HUES48 (cell line): ENCODE results near the gene NHERF2.

Experiments used
- H3K27ac ChIP-seq: one replicate; pipeline ENCODE4 v1.7.0; 2013; ENCODE audit warnings: low read depth, low read length, inconsistent platforms
- H3K27me3 ChIP-seq: 2 replicates; pipeline ENCODE4 v1.6.1; 2013; ENCODE audit warnings: mild to moderate bottlenecking, low read length; ENCODE audit not compliant: control insufficient read depth, insufficient read depth
- H3K36me3 ChIP-seq: 2 replicates; pipeline ENCODE4 v1.6.1; 2013; ENCODE audit warnings: low read length; ENCODE audit not compliant: control insufficient read depth, insufficient read depth
- H3K4me1 ChIP-seq: 2 replicates; pipeline ENCODE4 v1.6.1; 2013; ENCODE audit warnings: mild to moderate bottlenecking, low read length; ENCODE audit not compliant: control insufficient read depth, insufficient read depth
- H3K4me3 ChIP-seq: 2 replicates; pipeline ENCODE4 v1.5.1; 2013; ENCODE audit warnings: mild to moderate bottlenecking, low read depth, low read length
- H3K9ac ChIP-seq: 2 replicates; pipeline ENCODE4 v1.6.1; 2013; ENCODE audit warnings: mild to moderate bottlenecking, low read depth, low read length, moderate library complexity
- H3K9me3 ChIP-seq: 2 replicates; pipeline ENCODE4 v1.6.1; 2013; ENCODE audit warnings: low read length; ENCODE audit not compliant: control insufficient read depth, insufficient read depth

Gene NHERF2

DNA sequence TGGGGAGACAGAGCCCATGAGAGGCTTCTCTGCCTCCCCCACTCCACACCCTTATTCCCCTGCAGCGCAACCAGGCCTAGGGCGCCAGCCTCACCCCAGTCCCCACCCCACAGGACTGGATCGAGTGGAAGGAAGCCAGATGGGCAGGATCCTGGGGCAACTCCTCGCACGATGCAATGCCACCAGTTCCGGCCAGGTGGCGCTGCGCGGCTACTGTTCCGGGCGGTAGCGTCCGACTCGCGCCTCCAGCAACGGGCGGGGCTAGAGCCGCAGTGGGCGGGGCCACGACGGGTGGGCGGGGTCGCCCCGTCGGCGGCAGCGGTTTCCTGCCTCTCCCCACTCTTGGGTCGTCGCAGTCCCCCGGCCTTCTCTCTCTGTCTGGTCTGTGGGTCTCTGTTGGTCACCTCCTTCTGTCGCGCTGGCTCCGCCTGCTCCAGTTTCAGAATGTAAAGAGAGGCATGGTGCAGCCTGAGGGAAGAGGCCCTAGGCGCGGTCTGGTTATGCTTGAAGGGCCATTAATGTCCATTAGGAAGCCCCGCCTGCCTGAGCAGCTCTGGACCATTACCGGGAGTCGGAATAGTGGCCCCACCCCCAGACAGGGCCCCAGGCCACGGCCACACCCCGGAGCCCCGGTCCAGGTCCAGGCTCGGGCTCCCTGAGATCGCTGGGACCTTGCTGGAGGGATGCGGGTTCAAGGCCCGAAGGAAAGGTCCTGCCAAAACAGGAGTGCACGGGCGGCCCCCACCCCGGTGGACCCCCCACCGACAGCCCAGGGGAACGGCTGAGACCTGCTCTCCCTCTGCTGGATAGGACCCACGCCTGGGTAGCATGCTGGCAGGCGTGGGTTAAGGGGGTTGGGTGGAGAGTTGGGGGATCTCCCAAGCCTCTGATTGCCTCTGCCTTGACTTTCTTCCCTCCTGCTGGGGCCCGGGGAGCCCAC, 3.3 kb upstream of the NHERF2 start:
- Histone ChIP-seq H3K36me3 (no peaks in the 10 kb centered on the region), H3K9me3 (no peaks in the 10 kb centered on the region), H3K27ac (peak overlapping the region; percentile 14), H3K9ac (no peak overlapping the region), H3K27me3 (peaks cover 63% of the 10 kb centered on the region), H3K4me3 (peak overlapping the region; percentile 60), H3K4me1 (no peaks in the 10 kb centered on the region)

- Histone ChIP-seq H3K36me3 (no peaks in the 10 kb centered on the region), H3K4me1 (no peaks in the 10 kb centered on the region), H3K27ac (no peak overlapping the region), H3K27me3 (peaks cover 59% of the 10 kb centered on the region), H3K9ac (no peak overlapping the region), H3K4me3 (no peak overlapping the region), H3K9me3 (no peaks in the 10 kb centered on the region)
Observed at GRCh38 chr16:2024032-2024420, 2.7 kb upstream of the NHERF2 start.

DNA sequence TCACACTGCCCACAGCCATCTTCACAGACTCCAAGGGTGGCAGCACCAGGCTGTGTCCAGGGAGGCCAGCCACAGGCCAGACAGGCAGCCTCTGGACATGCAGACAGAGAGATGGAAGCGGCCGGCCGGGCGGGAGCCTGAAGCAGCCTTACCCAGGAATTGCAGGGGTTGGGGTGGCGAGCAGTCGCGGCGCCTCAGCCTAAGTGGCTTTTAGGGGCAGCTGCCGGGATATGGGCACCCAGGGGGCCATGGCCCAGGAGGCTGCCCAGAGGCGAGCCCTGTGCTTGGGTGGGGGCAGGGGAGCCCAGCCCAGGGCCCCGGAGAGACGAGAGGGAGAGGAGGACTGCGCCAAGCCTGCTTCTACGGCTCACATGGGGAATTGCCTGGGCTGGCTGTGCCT, 1.5 kb upstream of the NHERF2 start:
- H3K9me3 ChIP-seq, result no peaks in the 10 kb centered on the region
- no peaks in the 10 kb centered on the region for H3K36me3 ChIP-seq
- no peak overlapping the region for H3K27ac ChIP-seq
- H3K4me1 ChIP-seq, result no peaks in the 10 kb centered on the region
- peaks cover 47% of the 10 kb centered on the region for H3K27me3 ChIP-seq
- no peak overlapping the region for H3K4me3 ChIP-seq
- H3K9ac ChIP-seq, result no peak overlapping the region

- Histone ChIP-seq H3K9ac (no peak overlapping the region), H3K9me3 (no peaks in the 10 kb centered on the region), H3K36me3 (no peaks in the 10 kb centered on the region), H3K27me3 (peaks cover 40% of the 10 kb centered on the region), H3K4me3 (no peak overlapping the region; the same call in 1 of the 2 replicates), H3K4me1 (no peaks in the 10 kb centered on the region), H3K27ac (no peak overlapping the region)
Observed at GRCh38 chr16:2025878-2026460, 733 bp upstream of the NHERF2 start.

GRCh38 chr16:2027024-2028010, 615 bp downstream of the NHERF2 start:
- H3K4me1 ChIP-seq, result no peaks in the 10 kb centered on the region
- H3K27me3 ChIP-seq, result peaks cover 32% of the 10 kb centered on the region
- no peak overlapping the region for H3K27ac ChIP-seq
- no peaks in the 10 kb centered on the region for H3K9me3 ChIP-seq
- no peaks in the 10 kb centered on the region for H3K36me3 ChIP-seq
- H3K4me3 ChIP-seq, result peak overlapping the region; percentile 49
- H3K9ac ChIP-seq, result no peak overlapping the region

- Histone ChIP-seq H3K36me3 (no peaks in the 10 kb centered on the region), H3K27me3 (peaks cover 32% of the 10 kb centered on the region), H3K4me3 (no peak overlapping the region), H3K4me1 (no peaks in the 10 kb centered on the region), H3K9me3 (no peaks in the 10 kb centered on the region), H3K27ac (no peak overlapping the region), H3K9ac (no peak overlapping the region)
Observed at GRCh38 chr16:2028146-2028545, 1.4 kb downstream of the NHERF2 start.

DNA sequence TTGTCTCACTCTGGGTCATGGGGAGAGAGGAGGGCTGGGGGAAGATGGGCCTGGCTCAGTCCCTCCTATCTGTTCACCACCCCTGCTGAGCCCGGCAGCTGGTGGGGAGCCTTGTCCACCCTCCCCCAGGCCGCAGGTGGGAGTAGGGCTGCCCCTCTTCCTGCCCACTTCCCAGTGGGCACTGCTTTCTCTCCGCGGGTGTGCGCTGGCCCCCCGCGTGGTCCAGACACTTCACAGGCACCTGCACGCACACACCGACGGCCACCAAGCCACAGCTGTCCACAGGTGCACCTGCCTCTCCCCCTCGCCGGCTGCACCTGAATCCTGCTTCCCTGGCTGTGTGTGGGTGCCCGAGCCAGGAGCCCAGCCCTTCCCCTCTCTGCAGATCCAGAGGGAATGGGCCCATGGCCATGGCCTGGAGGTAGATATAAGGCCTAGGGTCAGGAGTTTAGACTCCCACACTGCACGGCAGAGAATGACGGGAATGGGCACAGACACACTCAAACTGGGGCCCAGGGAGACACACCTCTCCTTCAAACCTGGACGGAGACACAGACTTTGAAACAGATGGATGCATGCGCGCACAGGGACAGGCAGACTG, 2.0 kb downstream of the NHERF2 start:
- no peak overlapping the region for H3K27ac ChIP-seq
- no peak overlapping the region for H3K9ac ChIP-seq
- no peak overlapping the region for H3K4me3 ChIP-seq
- no peaks in the 10 kb centered on the region for H3K9me3 ChIP-seq
- peaks cover 32% of the 10 kb centered on the region for H3K27me3 ChIP-seq
- no peaks in the 10 kb centered on the region for H3K4me1 ChIP-seq
- H3K36me3 ChIP-seq, result no peaks in the 10 kb centered on the region

- H3K9me3 ChIP-seq, result no peaks in the 10 kb centered on the region
- peaks cover 27% of the 10 kb centered on the region for H3K27me3 ChIP-seq
- no peak overlapping the region for H3K4me3 ChIP-seq
- H3K36me3 ChIP-seq, result no peaks in the 10 kb centered on the region
- no peaks in the 10 kb centered on the region for H3K4me1 ChIP-seq
- H3K27ac ChIP-seq, result no peak overlapping the region
- H3K9ac ChIP-seq, result no peak overlapping the region
Observed at GRCh38 chr16:2029350-2029749, 2.6 kb downstream of the NHERF2 start.

- no peak overlapping the region for H3K4me3 ChIP-seq
- H3K4me1 ChIP-seq, result no peaks in the 10 kb centered on the region
- H3K9me3 ChIP-seq, result no peaks in the 10 kb centered on the region
- peaks cover 27% of the 10 kb centered on the region for H3K27me3 ChIP-seq
- no peak overlapping the region for H3K9ac ChIP-seq
- no peak overlapping the region for H3K27ac ChIP-seq
- H3K36me3 ChIP-seq, result no peaks in the 10 kb centered on the region
Observed at GRCh38 chr16:2030036-2030435, 3.3 kb downstream of the NHERF2 start.

GRCh38 chr16:2031081-2031577, 4.4 kb downstream of the NHERF2 start:
- no peaks in the 10 kb centered on the region for H3K36me3 ChIP-seq
- H3K27ac ChIP-seq, result no peak overlapping the region
- no peaks in the 10 kb centered on the region for H3K4me1 ChIP-seq
- no peak overlapping the region for H3K4me3 ChIP-seq
- H3K27me3 ChIP-seq, result peaks cover 19% of the 10 kb centered on the region
- no peaks in the 10 kb centered on the region for H3K9me3 ChIP-seq
- H3K9ac ChIP-seq, result no peak overlapping the region
